IPS DF 6.9 (cell line): ENCODE measurements around the gene PRPF8.
"Not testable (repeated sequence)": the region's sequence is repeated elsewhere in the genome, so short reads cannot be mapped to it uniquely, and the experiment has no call there.

Source experiments
- DNase-seq: peaks from one replicate; pipeline ENCODE4 v3.0.0-alpha.2; 2013; ENCODE audit warnings: low read depth, low spot score
- H3K27ac ChIP-seq: one replicate; pipeline ENCODE4 v1.5.1; 2013; ENCODE audit warnings: low read length, control low read depth
- H3K27me3 ChIP-seq: 2 replicates; pipeline ENCODE4 v1.6.1; 2013; ENCODE audit warnings: mild to moderate bottlenecking, low read length; ENCODE audit not compliant: control insufficient read depth, insufficient read depth
- H3K36me3 ChIP-seq: 2 replicates; pipeline ENCODE4 v1.6.1; 2013; ENCODE audit warnings: low read length; ENCODE audit not compliant: control insufficient read depth, insufficient read depth
- H3K4me1 ChIP-seq: 2 replicates; pipeline ENCODE4 v1.6.1; 2013; ENCODE audit warnings: low read length; ENCODE audit not compliant: control insufficient read depth, insufficient read depth
- H3K4me3 ChIP-seq: 2 replicates; pipeline ENCODE4 v1.5.1; 2013; ENCODE audit warnings: mild to moderate bottlenecking, low read length
- H3K9me3 ChIP-seq: 2 replicates; pipeline ENCODE4 v1.6.1; 2013; ENCODE audit warnings: low read length, inconsistent platforms; ENCODE audit not compliant: control insufficient read depth, insufficient read depth
- WGBS: extraction: QIAGEN DNeasy Blood & Tissue Kit; methylation state at CpG from one replicate; pipeline ENCODE4 v1.1.7; 2013; ENCODE audit warnings: mixed read lengths, missing lambda C conversion rate; ENCODE audit not compliant: insufficient read length, insufficient coverage; 5-methylcytosine and 5-hydroxymethylcytosine counted together

The PRPF8 gene

GRCh38 chr17:1690544-1691221 lies 6.0 kb upstream of the PRPF8 start:
- WGBS = no CpG with 5 or more reads among the region's 8 CpGs
- no peaks in the 10 kb centered on the region for H3K4me1 ChIP-seq
- H3K9me3 ChIP-seq = no peaks in the 10 kb centered on the region
- no peaks in the 10 kb centered on the region for H3K27me3 ChIP-seq
- H3K36me3 ChIP-seq = no peaks in the 10 kb centered on the region
- no peak overlapping the region for H3K4me3 ChIP-seq
- DNase-seq = no peak
- no peak overlapping the region for H3K27ac ChIP-seq

GRCh38 chr17:1688405-1688804 lies 3.7 kb upstream of the PRPF8 start:
- H3K36me3 ChIP-seq, DNase-seq: not testable (repeated sequence)
- WGBS = no CpG with 5 or more reads among the region's 6 CpGs

GRCh38 chr17:1686086-1686485 lies 1.4 kb upstream of the PRPF8 start:
- WGBS = no CpG with 5 or more reads among the region's 7 CpGs
- Histone ChIP-seq H3K27me3 (no peaks in the 10 kb centered on the region), H3K36me3 (peaks cover 10% of the 10 kb centered on the region; the same call in 1 of the 2 replicates), H3K27ac (no peak overlapping the region), H3K9me3 (no peaks in the 10 kb centered on the region), H3K4me3 (no peak overlapping the region), H3K4me1 (no peaks in the 10 kb centered on the region)
- no peak for DNase-seq

More at GRCh38 chr17:1688405-1688804, 3.7 kb upstream of the PRPF8 start:
- H3K27ac ChIP-seq, H3K27me3 ChIP-seq, H3K4me3 ChIP-seq, H3K9me3 ChIP-seq, H3K4me1 ChIP-seq: not testable (repeated sequence)

GRCh38 chr17:1683459-1683858 lies 1.2 kb downstream of the PRPF8 start:
- Histone ChIP-seq H3K4me1 (no peaks in the 10 kb centered on the region), H3K36me3 (peaks cover 33% of the 10 kb centered on the region), H3K4me3 (no peak overlapping the region; the same call in 1 of the 2 replicates), H3K27ac (no peak overlapping the region), H3K27me3 (no peaks in the 10 kb centered on the region), H3K9me3 (no peaks in the 10 kb centered on the region)
- no peak for DNase-seq
- no CpG with 5 or more reads among the region's 5 CpGs for WGBS

- no peaks in the 10 kb centered on the region for H3K9me3 ChIP-seq
- H3K27ac ChIP-seq = no peak overlapping the region
- no peak overlapping the region for H3K4me3 ChIP-seq
- peaks cover 76% of the 10 kb centered on the region for H3K36me3 ChIP-seq
- WGBS = no CpG with 5 or more reads among the region's 13 CpGs
- no peaks in the 10 kb centered on the region for H3K4me1 ChIP-seq
- no peaks in the 10 kb centered on the region for H3K27me3 ChIP-seq
- DNase-seq = no peak
These were observed 8.3 kb downstream of the PRPF8 start for GRCh38 chr17:1676401-1676800.

- no peak overlapping the region for H3K4me3 ChIP-seq
- H3K9me3 ChIP-seq = no peaks in the 10 kb centered on the region
- H3K4me1 ChIP-seq = no peaks in the 10 kb centered on the region
- no peak overlapping the region for H3K27ac ChIP-seq
- H3K27me3 ChIP-seq = no peaks in the 10 kb centered on the region
- no CpG with 5 or more reads among the region's 26 CpGs for WGBS
- DNase-seq = no peak
- H3K36me3 ChIP-seq = peaks cover 51% of the 10 kb centered on the region
These were observed 11.5 kb downstream of the PRPF8 start for GRCh38 chr17:1673041-1673785.

GRCh38 chr17:1663934-1664333 lies 20.7 kb downstream of the PRPF8 start:
- not testable (repeated sequence) for H3K27ac ChIP-seq, H3K27me3 ChIP-seq, H3K4me3 ChIP-seq, H3K9me3 ChIP-seq, H3K4me1 ChIP-seq, DNase-seq
- H3K36me3 ChIP-seq = peaks cover 37% of the 10 kb centered on the region
- no CpG with 5 or more reads among the region's 5 CpGs for WGBS

GRCh38 chr17:1661045-1661444 lies 23.6 kb downstream of the PRPF8 start:
- no CpG with 5 or more reads among the region's 12 CpGs for WGBS

GRCh38 chr17:1658100-1658499 lies 26.6 kb downstream of the PRPF8 start:
- DNase-seq = no peak
- H3K27me3 ChIP-seq = no peaks in the 10 kb centered on the region
- peaks cover 70% of the 10 kb centered on the region for H3K36me3 ChIP-seq
- no peaks in the 10 kb centered on the region for H3K9me3 ChIP-seq
- H3K4me3 ChIP-seq = no peak overlapping the region
- WGBS = no CpG with 5 or more reads among the region's 9 CpGs
- H3K27ac ChIP-seq = no peak overlapping the region
- no peaks in the 10 kb centered on the region; the same call in 1 of the 2 replicates for H3K4me1 ChIP-seq

More at GRCh38 chr17:1661045-1661444, 23.6 kb downstream of the PRPF8 start:
- Histone ChIP-seq H3K36me3 (peaks cover 58% of the 10 kb centered on the region), H3K27ac (no peak overlapping the region), H3K4me1 (no peaks in the 10 kb centered on the region; the same call in 1 of the 2 replicates), H3K9me3 (no peaks in the 10 kb centered on the region), H3K4me3 (no peak overlapping the region), H3K27me3 (no peaks in the 10 kb centered on the region)
- no peak for DNase-seq

GRCh38 chr17:1653735-1654134 lies 30.9 kb downstream of the PRPF8 start:
- Histone ChIP-seq H3K27me3 (no peaks in the 10 kb centered on the region), H3K36me3 (peaks cover 60% of the 10 kb centered on the region), H3K27ac (no peak overlapping the region), H3K4me1 (no peaks in the 10 kb centered on the region), H3K4me3 (no peak overlapping the region), H3K9me3 (no peaks in the 10 kb centered on the region)
- DNase-seq = no peak
- no CpG with 5 or more reads among the region's 14 CpGs for WGBS
